Measurements from ENCODE around the gene SKAP1. TPM values are rescaled to one million over a fixed set of nuclear protein-coding genes. Genes with fewer than 3 reads are reported as not detected.

SKAP1 gene
- total and polyA plus RNA-seq, 7 donors: 0.09 to 1.0 (median 0.42) TPM; not detected in 2

GRCh38 chr17:48393283-48393682 lies 36.7 kb downstream of the SKAP1 start:
- no peak overlapping the region for H3K27ac ChIP-seq
- no peaks in the 10 kb centered on the region for H3K36me3 ChIP-seq (ENCODE audit: insufficient read depth in 1 of 2, low read depth in 1 of 2)
- no peaks in the 10 kb centered on the region for H3K4me1 ChIP-seq
- DNase-seq: no peak
- no peak for TF ChIP-seq CTCF (IDR thresholded peaks at IDR 0.05)
- ATAC-seq: no peak
- intact Hi-C loops (cut with DNase I): no loop called here
- no peaks in the 10 kb centered on the region for H3K9me3 ChIP-seq
- peaks cover 3 to 35% (median 7%) of the 10 kb centered on the region in 3 donors for H3K27me3 ChIP-seq (ENCODE audit: insufficient read depth in 3 of 3, low read length in 2 of 3)
- H3K4me3 ChIP-seq: no peak overlapping the region

GRCh38 chr17:48392857-48393256 lies 37.2 kb downstream of the SKAP1 start:
- Histone ChIP-seq H3K9me3 (no peaks in the 10 kb centered on the region), H3K4me1 (no peaks in the 10 kb centered on the region), H3K4me3 (no peak overlapping the region), H3K27me3 (ENCODE audit: insufficient read depth in 3 of 3, low read length in 2 of 3) (peaks cover 3 to 35% (median 7%) of the 10 kb centered on the region in 3 donors), H3K27ac (no peak overlapping the region), H3K36me3 (ENCODE audit: insufficient read depth in 1 of 2, low read depth in 1 of 2) (no peaks in the 10 kb centered on the region)
- intact Hi-C loops (cut with DNase I): no loop called here
- WGBS, 3 donors: 24 to 29% (median 29%) methylated on average over 4 of the region's 4 CpGs
- no peak for TF ChIP-seq CTCF (IDR thresholded peaks at IDR 0.05)
- ATAC-seq (no peak), DNase-seq (no peak)

- H3K4me1 ChIP-seq: no peaks in the 10 kb centered on the region
- no peak overlapping the region for H3K27ac ChIP-seq
- H3K9me3 ChIP-seq: no peaks in the 10 kb centered on the region
- TF ChIP-seq CTCF (IDR thresholded peaks at IDR 0.05): no peak
- DNase-seq (no peak), ATAC-seq (no peak)
- intact Hi-C loops (cut with DNase I): no loop called here
- no peak overlapping the region for H3K4me3 ChIP-seq
- 30 to 43% (median 35%) methylated on average over 1 of the region's 1 CpG for WGBS, 3 donors
- no peaks in the 10 kb centered on the region for H3K36me3 ChIP-seq (ENCODE audit: insufficient read depth in 1 of 2, low read depth in 1 of 2)
- H3K27me3 ChIP-seq (ENCODE audit: insufficient read depth in 3 of 3, low read length in 2 of 3): peaks cover 3 to 41% (median 13%) of the 10 kb centered on the region in 3 donors
These were observed 38.6 kb downstream of the SKAP1 start for GRCh38 chr17:48391444-48391843.

- peaks cover 4 to 38% (median 19%) of the 10 kb centered on the region in 3 donors for H3K27me3 ChIP-seq (ENCODE audit: insufficient read depth in 3 of 3, low read length in 2 of 3)
- H3K4me1 ChIP-seq: no peaks in the 10 kb centered on the region
- intact Hi-C loops (cut with DNase I): no loop called here
- no peak for DNase-seq
- ATAC-seq: no peak
- no peaks in the 10 kb centered on the region for H3K9me3 ChIP-seq
- H3K36me3 ChIP-seq (ENCODE audit: insufficient read depth in 1 of 2, low read depth in 1 of 2): no peaks in the 10 kb centered on the region
- TF ChIP-seq CTCF (IDR thresholded peaks at IDR 0.05): no peak
- no peak overlapping the region for H3K27ac ChIP-seq
- no peak overlapping the region for H3K4me3 ChIP-seq
These were observed 40.1 kb downstream of the SKAP1 start for GRCh38 chr17:48389903-48390302.

GRCh38 chr17:48388955-48389743 lies 40.9 kb downstream of the SKAP1 start:
- WGBS, 3 donors: 61 to 77% (median 77%) methylated on average over 5 of the region's 5 CpGs
- Histone ChIP-seq H3K4me1 (no peaks in the 10 kb centered on the region), H3K27ac (no peak overlapping the region), H3K4me3 (no peak overlapping the region), H3K9me3 (no peaks in the 10 kb centered on the region), H3K27me3 (ENCODE audit: insufficient read depth in 3 of 3, low read length in 2 of 3) (peaks cover 1 to 40% (median 25%) of the 10 kb centered on the region in 3 donors), H3K36me3 (ENCODE audit: insufficient read depth in 1 of 2, low read depth in 1 of 2) (no peaks in the 10 kb centered on the region)
- ATAC-seq: no peak
- intact Hi-C loops (cut with DNase I): no loop called here
- TF ChIP-seq CTCF (IDR thresholded peaks at IDR 0.05): no peak
- DNase-seq: no peak
